ENCODE measurements around the gene KIT.

GRCh38 chr4:54764476-54764875, 106.7 kb downstream of the KIT start:
- no peak for TF ChIP-seq POLR2A (IDR thresholded peaks at IDR 0.05; ENCODE audit: low read depth, low read length)
- TF ChIP-seq POLR2AphosphoS5 (IDR thresholded peaks at IDR 0.05; ENCODE audit: low read depth, low read length) = no peak
- TF ChIP-seq TAF1 (IDR thresholded peaks at IDR 0.05; ENCODE audit: borderline replicate concordance, low read depth, low read length) = no peak

Measured in GM12892 (cell line).